Heart left ventricle (tissue), 16 donors: ENCODE results near the gene DGUOK. TPM values are rescaled to one million over a fixed set of nuclear protein-coding genes. Genes with fewer than 3 reads are reported as not detected.
"Not testable (repeated sequence)": the region's sequence is repeated elsewhere in the genome, so short reads cannot be mapped to it uniquely, and the experiment has no call there.

Source experiments
- ATAC-seq, 4 donors: fragments of 200-7000 bp; cut with Tn5 transposase; one replicate each; pipeline ENCODE4 v1.9.1; 2020 to 2022; ENCODE audit warnings: moderate library complexity in 4 of 4, mild to moderate bottlenecking in 3 of 4, moderate number of reproducible peaks in 1 of 4
- DNase-seq, 5 donors: peaks; one replicate each; pipeline ENCODE4 v3.0.0-alpha.2; 2020
- H3K27ac ChIP-seq, 12 donors: fragments of 200-600 bp; sonication (generic) in 4 of 12; one replicate each; pipeline versions ENCODE4 v1.5.0 to v1.8.0; 2016 to 2022; ENCODE audit warnings: mild to moderate bottlenecking in 2 of 12
- H3K27me3 ChIP-seq, 9 donors: fragments of 200-600 bp; sonication (generic) in 2 of 9; one replicate each; pipeline versions ENCODE4 v1.5.1 to v1.8.0; 2016 to 2022; ENCODE audit warnings: mild to moderate bottlenecking in 3 of 9
- H3K36me3 ChIP-seq, 9 donors: fragments of 200-600 bp; sonication (generic) in 2 of 9; one replicate each; pipeline versions ENCODE4 v1.5.0 to v1.8.0; 2018 to 2022; ENCODE audit warnings: mild to moderate bottlenecking in 2 of 9
- H3K4me1 ChIP-seq, 12 donors: fragments of 200-600 bp; sonication (generic) in 4 of 12; one replicate each; pipeline versions ENCODE4 v1.5.0 to v1.8.0; 2016 to 2022; ENCODE audit warnings: mild to moderate bottlenecking in 3 of 12
- H3K4me3 ChIP-seq, 12 donors: fragments of 200-600 bp; sonication (generic) in 4 of 12; one replicate each; pipeline versions ENCODE4 v1.5.0 to v1.8.0; 2017 to 2022; ENCODE audit warnings: mild to moderate bottlenecking in 9 of 12, moderate library complexity in 4 of 12
- H3K9me3 ChIP-seq, 12 donors: fragments of 200-600 bp; sonication (generic) in 4 of 12; one replicate each; pipeline versions ENCODE4 v1.5.0 to v1.8.0; 2016 to 2022; ENCODE audit warnings: mild to moderate bottlenecking in 1 of 12
- POLR2A ChIP-seq, 2 donors: fragments of 450-650 bp; IDR thresholded peaks; one replicate each; pipeline ENCODE4 v1.6.1; 2017; ENCODE audit warnings: antibody characterized with exemption in 2 of 2, mild to moderate bottlenecking in 2 of 2, moderate library complexity in 2 of 2
- WGBS, 4 donors: extraction: QIAGEN DNeasy Blood & Tissue Kit in 2 of 4; methylation state at CpG; one replicate each; pipeline versions ENCODE4 v1.1.5 to v1.1.7; 2013 to 2018; 5-methylcytosine and 5-hydroxymethylcytosine counted together
- intact Hi-C, 10 donors: fragments of 100-400 bp; cut with DNase I; formaldehyde crosslinking; loops; one replicate each; pipeline versions ENCODE4 v1.11.1 to v1.14.2; 2022
- polyA plus RNA-seq, 2 donors: library from polyadenylated mRNA; stranded (reverse); fragments of 200-250 nt; gene quantifications; one replicate each; pipeline ENCODE4 v1.2.3, GENCODE V29; 2013
- total RNA-seq, 9 donors: library from RNA; depleted of rRNA in 2 of 9; stranded (reverse); fragments of >200 nt in 2 of 9; fragmentation: NEBNext Ultra II Directional in 3 of 9; extraction: Animal tissue kit (Norgen Biotek cat#: 25700) in 3 of 9; gene quantifications; one replicate each; pipeline versions ENCODE4 v1.1.0 to v1.2.4, GENCODE V29; 2016 to 2023
- TF ChIP-seq, protein P1 (sequence below), 12 donors: fragments of 200-600 bp; sonication (generic) in 4 of 12; IDR thresholded peaks; one replicate each; pipeline versions ENCODE4 v1.5.0 to v1.8.0; 2018 to 2022; ENCODE audit warnings: antibody characterized with exemption in 12 of 12, mild to moderate bottlenecking in 5 of 12
- donor health status: ischemic (EF 13 %, LVEDD 7.1; RV severe dilation, severe dysfunction).
- donor health status: healthy with polysubstance abuse.
- donor health status: DM: no; HTN: yes; CAD: no.
- donor health status: DM: no; HTN: no; CAD: no.
- donor health status: ischemic (EF 25% LVEDD 6.9; RV normal size, moderate dysfunction).
- donor health status: ischemic (EF 25% LVEDD 5.7; RV mildly dilated, moderate dysfunction).
- donor health status: healthy.
- donor health status: DM: yes; HTN: yes; CAD: no.
- donor health status: ischemic (EF 35%, LVEDD 5.7; RV mildly dilated, moderate dysfunction).
- donor health status: nonischemic (EF 11% LVEDD 7.7; RV severe dilation, severe dysfunction).
- donor health status: DM: yes; HTN: yes; CAD: no.
- donor health status: PGD.
- donor health status: ischemic (EF 29% LVEDD 5.4; RV normal size, mild dysfunction).
- donor health status: nonischemic (EF 23%, LVEDD 6.1; RV moderate dilation, normal function).

DGUOK gene
- total and polyA plus RNA-seq, 11 donors: 22.6 to 49.2 (median 26.1) TPM

- no peak for DNase-seq
- no peak for ATAC-seq
- no peaks in the 10 kb centered on the region for H3K9me3 ChIP-seq
- H3K27ac ChIP-seq: no peak overlapping the region
- H3K27me3 ChIP-seq: peaks cover 0 to 6% (median 0%) of the 10 kb centered on the region in 9 donors
- intact Hi-C loops: no loop called here
- H3K4me1 ChIP-seq: no peaks in the 10 kb centered on the region
- no peaks in the 10 kb centered on the region for H3K36me3 ChIP-seq
- TF ChIP-seq, protein P1, sequence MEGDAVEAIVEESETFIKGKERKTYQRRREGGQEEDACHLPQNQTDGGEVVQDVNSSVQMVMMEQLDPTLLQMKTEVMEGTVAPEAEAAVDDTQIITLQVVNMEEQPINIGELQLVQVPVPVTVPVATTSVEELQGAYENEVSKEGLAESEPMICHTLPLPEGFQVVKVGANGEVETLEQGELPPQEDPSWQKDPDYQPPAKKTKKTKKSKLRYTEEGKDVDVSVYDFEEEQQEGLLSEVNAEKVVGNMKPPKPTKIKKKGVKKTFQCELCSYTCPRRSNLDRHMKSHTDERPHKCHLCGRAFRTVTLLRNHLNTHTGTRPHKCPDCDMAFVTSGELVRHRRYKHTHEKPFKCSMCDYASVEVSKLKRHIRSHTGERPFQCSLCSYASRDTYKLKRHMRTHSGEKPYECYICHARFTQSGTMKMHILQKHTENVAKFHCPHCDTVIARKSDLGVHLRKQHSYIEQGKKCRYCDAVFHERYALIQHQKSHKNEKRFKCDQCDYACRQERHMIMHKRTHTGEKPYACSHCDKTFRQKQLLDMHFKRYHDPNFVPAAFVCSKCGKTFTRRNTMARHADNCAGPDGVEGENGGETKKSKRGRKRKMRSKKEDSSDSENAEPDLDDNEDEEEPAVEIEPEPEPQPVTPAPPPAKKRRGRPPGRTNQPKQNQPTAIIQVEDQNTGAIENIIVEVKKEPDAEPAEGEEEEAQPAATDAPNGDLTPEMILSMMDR (IDR thresholded peaks at IDR 0.05): no peak
- no peak for TF ChIP-seq POLR2A (IDR thresholded peaks at IDR 0.05)
- whole genome bisulfite sequencing, 4 donors: 88 to 96% (median 90%) methylated on average over 4 of the region's 4 CpGs
- H3K4me3 ChIP-seq: no peak overlapping the region
Measured at GRCh38 chr2:73886357-73886756, 40.3 kb upstream of the DGUOK start.

DNA sequence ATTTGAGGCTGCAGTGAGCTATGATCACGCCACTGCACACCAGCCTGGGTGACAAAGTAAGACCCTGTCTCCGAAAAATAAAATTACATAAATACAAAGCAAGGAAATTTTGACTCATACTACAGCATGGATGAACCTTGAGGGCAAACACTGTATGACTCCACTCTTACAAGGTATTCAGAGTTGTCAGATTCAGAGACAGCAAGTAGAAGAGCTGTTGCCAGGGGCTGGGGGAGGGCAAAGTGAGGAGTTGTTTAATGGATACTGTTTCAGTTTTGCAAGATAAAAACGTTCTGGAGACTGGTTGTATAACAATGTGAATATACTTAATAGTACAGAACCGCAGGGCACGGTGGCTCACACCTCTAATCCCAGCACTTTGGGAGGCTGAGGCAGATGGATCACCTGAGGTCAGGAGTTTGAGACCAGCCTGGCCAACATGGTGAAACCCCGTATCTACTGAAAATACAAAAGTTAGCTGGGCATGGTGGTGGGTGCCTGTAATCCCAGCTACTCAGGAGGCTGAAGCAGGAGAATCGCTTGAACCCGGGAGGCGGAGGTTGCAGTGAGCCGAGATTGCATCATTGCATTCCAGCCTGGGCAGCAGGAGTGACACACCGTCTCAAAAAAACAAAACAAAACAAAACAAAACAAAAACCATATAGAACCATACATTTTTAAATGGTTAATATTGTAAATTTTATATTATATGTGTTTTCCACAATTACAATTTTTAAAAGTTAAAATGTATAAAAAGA is 38.9 kb upstream of the DGUOK start:
- H3K4me3 ChIP-seq, H3K36me3 ChIP-seq, H3K27ac ChIP-seq, H3K27me3 ChIP-seq, H3K4me1 ChIP-seq, DNase-seq, intact Hi-C loops, H3K9me3 ChIP-seq, ATAC-seq: not testable (repeated sequence)
- WGBS, 4 donors: 76 to 80% (median 78%) methylated on average over 11 of the region's 11 CpGs

GRCh38 chr2:73888388-73888787 is 38.3 kb upstream of the DGUOK start:
- ATAC-seq (no peak), DNase-seq (no peak)
- H3K9me3 ChIP-seq: no peaks in the 10 kb centered on the region
- no peak overlapping the region for H3K4me3 ChIP-seq
- peak overlapping the region in 1 of 12 donors; percentile 91 for H3K27ac ChIP-seq
- H3K4me1 ChIP-seq: no peaks in the 10 kb centered on the region
- WGBS, 4 donors: 63 to 79% (median 76%) methylated on average over 2 of the region's 2 CpGs
- H3K27me3 ChIP-seq: peaks cover 0 to 6% (median 0%) of the 10 kb centered on the region in 9 donors
- TF ChIP-seq POLR2A (IDR thresholded peaks at IDR 0.05): no peak
- TF ChIP-seq, protein P1 (IDR thresholded peaks at IDR 0.05): no peak
- intact Hi-C loops: no loop called here
- H3K36me3 ChIP-seq: no peaks in the 10 kb centered on the region

- ATAC-seq (no peak), DNase-seq (no peak)
- WGBS, 4 donors: 61 to 69% (median 65%) methylated on average over 5 of the region's 5 CpGs
- H3K4me3 ChIP-seq: no peak overlapping the region
- TF ChIP-seq, protein P1 (IDR thresholded peaks at IDR 0.05): no peak
- TF ChIP-seq POLR2A (IDR thresholded peaks at IDR 0.05): no peak
- intact Hi-C loops: no loop called here
- no peaks in the 10 kb centered on the region for H3K9me3 ChIP-seq
- peak overlapping the region in 1 of 12 donors; percentile 91 for H3K27ac ChIP-seq
- no peaks in the 10 kb centered on the region for H3K36me3 ChIP-seq
- no peaks in the 10 kb centered on the region for H3K4me1 ChIP-seq
- peaks cover 0 to 6% (median 0%) of the 10 kb centered on the region in 9 donors for H3K27me3 ChIP-seq
Measured at GRCh38 chr2:73889206-73889605, 37.5 kb upstream of the DGUOK start.
